ENCODE measurements around the gene LRRC27.
A peak's percentile ranks its signal among the peaks of the same experiment; 100 is the strongest.

The LRRC27 gene

GRCh38 chr10:132398566-132398991 is 66.6 kb downstream of the LRRC27 start:
- H3K9me3 Mint-ChIP-seq: no peaks in the 10 kb centered on the region
- ATAC-seq (ENCODE audit: low read depth) (no peak), DNase-seq (ENCODE audit: low spot score in 2 of 2) (no peak)
- peaks cover 52% of the 10 kb centered on the region for H3K4me1 Mint-ChIP-seq
- H3K27ac Mint-ChIP-seq: no peak overlapping the region
- no peaks in the 10 kb centered on the region for H3K27me3 Mint-ChIP-seq
- peak overlapping the region; percentile 92 for H3K4me3 Mint-ChIP-seq
- H3K36me3 Mint-ChIP-seq: peaks cover 2% of the 10 kb centered on the region

GRCh38 chr10:132399117-132400035 is 67.4 kb downstream of the LRRC27 start:
- ATAC-seq (ENCODE audit: low read depth) (no peak), DNase-seq (ENCODE audit: low spot score in 2 of 2) (no peak)
- Mint-ChIP-seq H3K4me3 (peak overlapping the region; percentile 92), H3K36me3 (peaks cover 2% of the 10 kb centered on the region), H3K9me3 (no peaks in the 10 kb centered on the region), H3K4me1 (peaks cover 45% of the 10 kb centered on the region), H3K27ac (peak overlapping the region; percentile 71), H3K27me3 (no peaks in the 10 kb centered on the region)

- H3K4me3 Mint-ChIP-seq: peak overlapping the region; percentile 41
- no peak for DNase-seq (ENCODE audit: low spot score in 2 of 2)
Observed at GRCh38 chr10:132400041-132400546, 68.1 kb downstream of the LRRC27 start.

GRCh38 chr10:132400547-132401151 is 68.7 kb downstream of the LRRC27 start:
- Mint-ChIP-seq H3K36me3 (peaks cover 7% of the 10 kb centered on the region), H3K27ac (peak overlapping the region; percentile 72), H3K9me3 (no peaks in the 10 kb centered on the region), H3K4me3 (peak overlapping the region; percentile 41), H3K4me1 (peaks cover 35% of the 10 kb centered on the region), H3K27me3 (no peaks in the 10 kb centered on the region)
- DNase-seq (ENCODE audit: low spot score in 2 of 2): no peak
- ATAC-seq (ENCODE audit: low read depth): no peak

More at GRCh38 chr10:132400041-132400546, 68.1 kb downstream of the LRRC27 start:
- Mint-ChIP-seq H3K4me1 (peaks cover 38% of the 10 kb centered on the region), H3K9me3 (no peaks in the 10 kb centered on the region), H3K36me3 (peaks cover 2% of the 10 kb centered on the region), H3K27me3 (no peaks in the 10 kb centered on the region), H3K27ac (peak overlapping the region; percentile 72)
- ATAC-seq (ENCODE audit: low read depth): no peak

- Mint-ChIP-seq H3K9me3 (no peaks in the 10 kb centered on the region), H3K27ac (peak overlapping the region; percentile 55), H3K4me1 (peaks cover 35% of the 10 kb centered on the region), H3K27me3 (no peaks in the 10 kb centered on the region), H3K36me3 (peaks cover 10% of the 10 kb centered on the region), H3K4me3 (no peak overlapping the region)
- no peak for ATAC-seq (ENCODE audit: low read depth)
- no peak for DNase-seq (ENCODE audit: low spot score in 2 of 2)
Observed at GRCh38 chr10:132401401-132402118, 69.6 kb downstream of the LRRC27 start.

DNA sequence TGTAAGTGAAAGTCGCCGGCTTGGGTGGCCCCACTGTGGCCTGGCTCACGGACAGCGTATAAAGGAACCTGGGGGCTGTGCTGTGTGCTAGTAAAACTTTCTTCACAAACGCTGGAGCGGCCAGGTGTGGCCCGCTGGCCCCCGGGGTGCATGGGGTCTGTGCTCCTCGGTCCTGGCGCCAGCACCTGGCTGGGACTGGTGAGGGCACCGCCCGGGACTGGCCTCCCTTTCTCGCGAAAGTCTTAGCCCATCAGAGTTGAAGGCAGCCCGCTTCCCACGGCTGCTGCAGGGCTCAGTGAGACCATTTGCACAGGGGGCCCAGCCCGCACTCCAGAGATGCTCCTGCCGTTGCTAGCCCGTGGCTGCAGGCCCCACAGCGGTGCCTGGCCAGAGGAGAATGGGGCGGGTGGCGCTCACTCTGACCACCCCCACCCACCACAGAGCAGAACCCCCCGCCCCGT is 70.8 kb downstream of the LRRC27 start:
- ATAC-seq (ENCODE audit: low read depth): no peak
- Mint-ChIP-seq H3K4me3 (no peak overlapping the region), H3K9me3 (no peaks in the 10 kb centered on the region), H3K27ac (no peak overlapping the region), H3K27me3 (no peaks in the 10 kb centered on the region), H3K36me3 (peaks cover 12% of the 10 kb centered on the region), H3K4me1 (peaks cover 37% of the 10 kb centered on the region)
- DNase-seq (ENCODE audit: low spot score in 2 of 2): no peak

GRCh38 chr10:132403511-132404168 is 71.6 kb downstream of the LRRC27 start:
- H3K27ac Mint-ChIP-seq: no peak overlapping the region
- DNase-seq (ENCODE audit: low spot score in 2 of 2) (no peak), ATAC-seq (ENCODE audit: low read depth) (no peak)
- peaks cover 12% of the 10 kb centered on the region for H3K36me3 Mint-ChIP-seq
- peaks cover 37% of the 10 kb centered on the region for H3K4me1 Mint-ChIP-seq
- no peaks in the 10 kb centered on the region for H3K9me3 Mint-ChIP-seq
- no peaks in the 10 kb centered on the region for H3K27me3 Mint-ChIP-seq
- no peak overlapping the region for H3K4me3 Mint-ChIP-seq

- Mint-ChIP-seq H3K36me3 (peaks cover 12% of the 10 kb centered on the region), H3K27me3 (no peaks in the 10 kb centered on the region), H3K9me3 (no peaks in the 10 kb centered on the region), H3K4me3 (no peak overlapping the region), H3K4me1 (peaks cover 33% of the 10 kb centered on the region), H3K27ac (no peak overlapping the region)
- no peak for ATAC-seq (ENCODE audit: low read depth)
- no peak for DNase-seq (ENCODE audit: low spot score in 2 of 2)
Observed at GRCh38 chr10:132404169-132404880, 72.3 kb downstream of the LRRC27 start.

DNA sequence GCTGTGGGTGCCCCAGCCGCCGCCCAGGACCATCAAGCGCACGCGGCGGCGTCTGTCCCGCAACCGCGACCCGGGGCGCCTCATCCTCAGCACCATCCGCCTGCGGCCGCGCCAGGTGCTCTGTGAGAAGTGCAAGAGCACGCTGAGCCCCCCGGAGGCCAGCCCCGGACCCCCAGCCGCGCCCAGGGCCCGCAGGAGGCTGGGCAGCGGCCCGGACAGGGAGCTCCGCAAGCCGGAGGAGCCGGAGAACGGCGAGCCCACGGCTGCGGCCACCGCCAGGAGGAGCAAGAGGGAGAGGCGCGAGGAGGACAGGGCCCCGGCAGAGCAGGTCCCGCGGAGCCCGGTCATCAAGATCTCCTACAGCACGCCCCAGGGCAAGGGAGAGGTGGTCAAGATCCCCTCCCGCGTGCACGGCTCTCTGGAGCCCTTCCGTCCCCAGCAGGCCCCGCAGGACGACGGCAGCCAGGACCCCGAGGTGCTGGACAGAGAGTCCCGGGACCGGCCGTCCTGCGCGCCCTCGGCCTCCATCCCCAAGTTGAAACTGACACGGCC is 73.0 kb downstream of the LRRC27 start:
- H3K36me3 Mint-ChIP-seq: peaks cover 13% of the 10 kb centered on the region
- DNase-seq (ENCODE audit: low spot score in 2 of 2) (no peak), ATAC-seq (ENCODE audit: low read depth) (no peak)
- H3K27me3 Mint-ChIP-seq: no peaks in the 10 kb centered on the region
- no peak overlapping the region for H3K4me3 Mint-ChIP-seq
- no peak overlapping the region for H3K27ac Mint-ChIP-seq
- no peaks in the 10 kb centered on the region for H3K9me3 Mint-ChIP-seq
- peaks cover 29% of the 10 kb centered on the region for H3K4me1 Mint-ChIP-seq

- Mint-ChIP-seq H3K27me3 (no peaks in the 10 kb centered on the region), H3K36me3 (peaks cover 13% of the 10 kb centered on the region), H3K4me1 (peaks cover 23% of the 10 kb centered on the region), H3K9me3 (no peaks in the 10 kb centered on the region), H3K27ac (no peak overlapping the region), H3K4me3 (no peak overlapping the region)
- DNase-seq (ENCODE audit: low spot score in 2 of 2) (no peak), ATAC-seq (ENCODE audit: low read depth) (no peak)
Observed at GRCh38 chr10:132405463-132405991, 73.5 kb downstream of the LRRC27 start.

DNA sequence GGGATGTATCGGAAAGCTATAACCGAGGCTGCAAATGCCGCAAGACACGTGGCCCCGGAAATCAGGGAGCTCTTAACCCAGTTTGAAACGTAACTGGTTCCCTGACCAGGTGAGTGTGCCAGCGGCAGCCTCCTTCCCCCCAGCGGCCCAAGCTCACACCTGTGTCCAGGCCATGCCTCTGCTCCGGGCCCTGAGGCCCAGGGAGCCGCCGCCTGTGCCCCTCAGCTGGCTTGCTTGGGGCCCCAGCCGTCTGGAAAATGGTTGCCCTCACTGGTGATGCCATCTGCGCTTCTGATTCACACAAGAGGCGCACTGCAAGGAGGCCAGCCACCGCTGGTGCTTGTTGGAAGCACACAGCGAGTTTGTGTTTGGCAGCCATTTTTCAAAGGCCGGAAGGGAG is 74.2 kb downstream of the LRRC27 start:
- Mint-ChIP-seq H3K4me3 (no peak overlapping the region), H3K27me3 (no peaks in the 10 kb centered on the region), H3K9me3 (no peaks in the 10 kb centered on the region), H3K36me3 (peaks cover 13% of the 10 kb centered on the region), H3K4me1 (peaks cover 19% of the 10 kb centered on the region), H3K27ac (no peak overlapping the region)
- ATAC-seq (ENCODE audit: low read depth) (no peak), DNase-seq (ENCODE audit: low spot score in 2 of 2) (no peak)

- H3K4me3 Mint-ChIP-seq: no peak overlapping the region
Observed at GRCh38 chr10:132406750-132407149, 74.8 kb downstream of the LRRC27 start.

More at GRCh38 chr10:132406750-132407149, 74.8 kb downstream of the LRRC27 start:
- Mint-ChIP-seq H3K9me3 (no peaks in the 10 kb centered on the region), H3K27ac (peak overlapping the region; percentile 70), H3K4me1 (peaks cover 13% of the 10 kb centered on the region), H3K36me3 (peaks cover 13% of the 10 kb centered on the region), H3K27me3 (no peaks in the 10 kb centered on the region)
- no peak for ATAC-seq (ENCODE audit: low read depth)
- no peak for DNase-seq (ENCODE audit: low spot score in 2 of 2)
